ENCODE data around the gene CBLN1.

DNA sequence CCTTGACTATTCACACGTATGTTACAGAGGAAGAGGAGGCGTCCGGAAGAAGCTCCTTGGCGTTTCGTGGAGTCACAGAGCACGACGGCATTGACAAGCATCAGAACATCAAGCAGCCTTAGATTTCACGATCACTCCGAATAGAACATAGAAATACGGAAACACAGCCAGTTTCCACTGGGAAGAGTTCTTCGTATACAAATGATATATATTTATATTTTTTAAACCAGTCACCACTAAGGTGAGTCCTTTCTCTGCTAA is 3.1 kb downstream of the CBLN1 start:
- TF ChIP-seq, protein P1, sequence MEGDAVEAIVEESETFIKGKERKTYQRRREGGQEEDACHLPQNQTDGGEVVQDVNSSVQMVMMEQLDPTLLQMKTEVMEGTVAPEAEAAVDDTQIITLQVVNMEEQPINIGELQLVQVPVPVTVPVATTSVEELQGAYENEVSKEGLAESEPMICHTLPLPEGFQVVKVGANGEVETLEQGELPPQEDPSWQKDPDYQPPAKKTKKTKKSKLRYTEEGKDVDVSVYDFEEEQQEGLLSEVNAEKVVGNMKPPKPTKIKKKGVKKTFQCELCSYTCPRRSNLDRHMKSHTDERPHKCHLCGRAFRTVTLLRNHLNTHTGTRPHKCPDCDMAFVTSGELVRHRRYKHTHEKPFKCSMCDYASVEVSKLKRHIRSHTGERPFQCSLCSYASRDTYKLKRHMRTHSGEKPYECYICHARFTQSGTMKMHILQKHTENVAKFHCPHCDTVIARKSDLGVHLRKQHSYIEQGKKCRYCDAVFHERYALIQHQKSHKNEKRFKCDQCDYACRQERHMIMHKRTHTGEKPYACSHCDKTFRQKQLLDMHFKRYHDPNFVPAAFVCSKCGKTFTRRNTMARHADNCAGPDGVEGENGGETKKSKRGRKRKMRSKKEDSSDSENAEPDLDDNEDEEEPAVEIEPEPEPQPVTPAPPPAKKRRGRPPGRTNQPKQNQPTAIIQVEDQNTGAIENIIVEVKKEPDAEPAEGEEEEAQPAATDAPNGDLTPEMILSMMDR (IDR thresholded peaks at IDR 0.05): no peak
- no peak for TF ChIP-seq POLR2A (IDR thresholded peaks at IDR 0.05)

Data from esophagus squamous epithelium (tissue), 4 donors.